HCT116 (cell line): ENCODE measurements around the gene DIS3L2. TPM values are rescaled to one million over a fixed set of nuclear protein-coding genes. Genes with fewer than 3 reads are reported as not detected.
"Not testable (repeated sequence)": the region's sequence is repeated elsewhere in the genome, so short reads cannot be mapped to it uniquely, and the experiment has no call there.

Source experiments
- ATAC-seq: fragments of 200-7000 bp; cut with Tn5 transposase; 2 replicates; pipeline ENCODE4 v1.9.1; 2020; ENCODE audit warnings: mild to moderate bottlenecking, moderate library complexity
- BruUV-seq: library from RNA; stranded (reverse); fragments of 400-500 nt; replicated peaks from 2 replicates; lab custom pipeline; 2021; lab: Mats Ljungman, UMichigan
- CTCF ChIA-PET: fragments of 300-600 bp; sonication (Branson Sonifier 250); formaldehyde crosslinking; loops from one replicate; lab custom pipeline; 2021; ENCODE audit warnings: antibody characterized with exemption; lab: Charles Lee
- POLR2A ChIA-PET: fragments of 300-600, 350-600 bp; sonication (Branson Sonifier 250); formaldehyde crosslinking; loops from one replicate; lab custom pipeline; 2021; ENCODE audit warnings: antibody characterized with exemption; lab: Charles Lee
- RAD21 ChIA-PET, 2 experiments: fragments of 300-600 bp; sonication (Branson Sonifier 250); formaldehyde crosslinking; loops; one replicate each; lab custom pipeline; 2023; ENCODE audit warnings: low total read pairs in 2 of 2; ENCODE audit not compliant: uncharacterized antibody in 2 of 2, unreplicated experiment in 2 of 2, low non-redundant PET in 1 of 2; lab: Charles Lee
- DNase-seq: peaks from one replicate; pipeline ENCODE4 v3.0.0-alpha.2; 2010; ENCODE audit warnings: low read depth, low spot score
- H2AFZ ChIP-seq: fragments of 200-600 bp; shearing (Covaris generic), sonication (generic); 2 replicates; pipeline ENCODE4 v1.6.1; 2017; ENCODE audit warnings: low read depth, mixed run types, mixed read lengths, antibody characterized with exemption, low read length; ENCODE audit not compliant: poor library complexity, severe bottlenecking
- H3K27ac ChIP-seq: 2 replicates; pipeline ENCODE4 v1.5.1; 2012; ENCODE audit warnings: low read depth, low read length
- H3K27me3 ChIP-seq: fragments of 200-600 bp; sonication (generic); 2 replicates; pipeline ENCODE4 v1.6.1; 2016; ENCODE audit warnings: mixed run types, low read length, mixed read lengths; ENCODE audit not compliant: insufficient read depth
- H3K36me3 ChIP-seq, 2 experiments: fragments of 200-500 bp in 1 of 2; fragments of 200-600 bp in 1 of 2; sonication (Bioruptor generic) in 1 of 2; sonication (generic) in 1 of 2; 2 replicates each; pipeline versions ENCODE4 v1.5.1 to v1.6.1; 2014 to 2016; ENCODE audit warnings: low read length in 2 of 2, inconsistent platforms in 1 of 2, mixed read lengths in 1 of 2, mixed run types in 1 of 2; ENCODE audit not compliant: insufficient read depth in 2 of 2, control insufficient read depth in 1 of 2
- H3K4me1 ChIP-seq, 2 experiments: fragments of 200-600 bp in 1 of 2; sonication (generic) in 1 of 2; 2 replicates each; pipeline versions ENCODE4 v1.5.1 to v1.6.1; 2012 to 2017; ENCODE audit warnings: low read length in 2 of 2, inconsistent platforms in 1 of 2, mild to moderate bottlenecking in 1 of 2, mixed read lengths in 1 of 2, mixed run types in 1 of 2, moderate library complexity in 1 of 2; ENCODE audit not compliant: insufficient read depth in 2 of 2, control insufficient read depth in 1 of 2
- H3K4me2 ChIP-seq: fragments of 200-600 bp; sonication (generic); 2 replicates; pipeline ENCODE4 v1.6.1; 2017; ENCODE audit warnings: mixed run types, low read length, mixed read lengths
- H3K4me3 ChIP-seq, 2 experiments: fragments of 200-600 bp in 1 of 2; sonication (generic) in 1 of 2; replicated peaks in 1 of 2; 2 replicates each; pipeline ENCODE4 v1.5.1; 2011 to 2016; ENCODE audit warnings: low read length in 2 of 2, control low read depth in 1 of 2, low read depth in 1 of 2, mild to moderate bottlenecking in 1 of 2, mixed read lengths in 1 of 2, mixed run types in 1 of 2
- H3K79me2 ChIP-seq: fragments of 200-600 bp; sonication (generic); 2 replicates; pipeline ENCODE4 v1.6.1; 2017; ENCODE audit warnings: mild to moderate bottlenecking, mixed run types, low read length, moderate library complexity, mixed read lengths; ENCODE audit not compliant: insufficient read depth
- H3K9ac ChIP-seq: fragments of 200-600 bp; sonication (generic); 2 replicates; pipeline ENCODE4 v1.6.1; 2016; ENCODE audit warnings: low read length, mixed read lengths
- H3K9me2 ChIP-seq: fragments of 200-600 bp; sonication (generic), shearing (Covaris generic); 2 replicates; pipeline ENCODE4 v1.6.1; 2017; ENCODE audit warnings: mixed run types, mild to moderate bottlenecking, moderate library complexity; ENCODE audit not compliant: insufficient read depth
- H3K9me3 ChIP-seq, 2 experiments: fragments of 200-500 bp in 1 of 2; fragments of 200-600 bp in 1 of 2; sonication (Bioruptor generic) in 1 of 2; sonication (generic) in 1 of 2; 2 replicates each; pipeline ENCODE4 v1.6.1; 2014 to 2017; ENCODE audit warnings: low read length in 2 of 2, mixed read lengths in 2 of 2, inconsistent platforms in 1 of 2, low read depth in 1 of 2, mild to moderate bottlenecking in 1 of 2, mixed run types in 1 of 2, moderate library complexity in 1 of 2; ENCODE audit not compliant: control insufficient read depth in 1 of 2, insufficient read depth in 1 of 2
- H4K20me1 ChIP-seq: fragments of 200-600 bp; sonication (generic), shearing (Covaris generic); 2 replicates; pipeline ENCODE4 v1.6.1; 2017; ENCODE audit warnings: mixed run types, mild to moderate bottlenecking, moderate library complexity; ENCODE audit not compliant: insufficient read depth
- CTCF ChIP-seq, 3 experiments: fragments of 200-600 bp in 1 of 3; sonication (generic) in 1 of 3; IDR thresholded peaks in 2 of 3; conservative IDR thresholded peaks in 1 of 3; 2 replicates each; pipeline ENCODE4 v1.5.1; 2012 to 2017; ENCODE audit warnings: low read depth in 2 of 3, low read length in 2 of 3, antibody characterized with exemption in 1 of 3, borderline replicate concordance in 1 of 3, control low read depth in 1 of 3, mild to moderate bottlenecking in 1 of 3, mixed read lengths in 1 of 3, mixed run types in 1 of 3, moderate library complexity in 1 of 3; ENCODE audit not compliant: insufficient read depth in 1 of 3
- RAD21 ChIP-seq: IDR thresholded peaks from 2 replicates; pipeline ENCODE4 v1.6.1; 2012; ENCODE audit warnings: low read depth, mild to moderate bottlenecking
- ZNF274 ChIP-seq: fragments of 200-500 bp; sonication (Bioruptor generic); IDR thresholded peaks from 2 replicates; pipeline ENCODE4 v1.6.1; 2014; ENCODE audit warnings: mild to moderate bottlenecking, low read depth, low read length, inconsistent platforms
- intact Hi-C: fragments of 100-400 bp; cut with micrococcal nuclease; formaldehyde crosslinking; loops from 2 replicates; pipeline ENCODE4 v1.10.0; 2022
- total RNA-seq: library from RNA; stranded (reverse); gene quantifications from one replicate; pipeline ENCODE4 v1.2.1, GENCODE V29; 2021; ENCODE audit not compliant: unreplicated experiment

DIS3L2 gene
- total RNA-seq, 1 experiment from 2014 or later, result 42.5 TPM

GRCh38 chr2:232335206-232335858 is 373.8 kb downstream of the DIS3L2 start:
- H3K27me3 ChIP-seq, BruUV-seq, H3K9me2 ChIP-seq, H3K79me2 ChIP-seq, H3K9me3 ChIP-seq, H2AFZ ChIP-seq, RAD21 ChIA-PET, H3K36me3 ChIP-seq, H4K20me1 ChIP-seq, H3K27ac ChIP-seq, intact Hi-C loops, H3K4me1 ChIP-seq, H3K9ac ChIP-seq, DNase-seq, H3K4me3 ChIP-seq, H3K4me2 ChIP-seq, POLR2A ChIA-PET: not testable (repeated sequence)
- TF ChIP-seq CTCF (IDR thresholded peaks at IDR 0.05 in 2 of 3, conservative IDR thresholded peaks at IDR 0.05 in 1 of 3; ENCODE audit: borderline replicate concordance in 1 of 3, insufficient read depth in 1 of 3, low read depth in 2 of 3, low read length in 2 of 3), result peak; percentile 27 to 69 (median 66); a peak in 5 of 6 replicates
- TF ChIP-seq RAD21, result 0 out of 2 replicates have a peak, but pooled peaks have one; percentile 31
- CTCF ChIA-PET, result interaction anchor here (1.1 to 1.8 kb wide), 2 partner anchors 30 to 410 kb away, joined by 3 to 4 read pairs; no protein-coding TSS in a partner anchor
- ATAC-seq, result peak; percentile 77

GRCh38 chr2:232335859-232336215 is 374.3 kb downstream of the DIS3L2 start:
- Histone ChIP-seq H3K27me3 (no peaks in the 10 kb centered on the region), H3K36me3 (no peaks in the 10 kb centered on the region), H3K9me3 (no peaks in the 10 kb centered on the region), H3K4me1 (no peaks in the 10 kb centered on the region), H2AFZ (no peak overlapping the region), H3K9ac (no peak overlapping the region), H3K79me2 (no peaks in the 10 kb centered on the region), H3K4me3 (no peak overlapping the region), H3K9me2 (no peaks in the 10 kb centered on the region), H4K20me1 (no peaks in the 10 kb centered on the region), H3K27ac (no peak overlapping the region), H3K4me2 (no peak overlapping the region)
- ATAC-seq, result no peak
- TF ChIP-seq ZNF274, result no peak
- ChIA-PET RAD21 (no interaction called here), CTCF (interaction anchor here (1.1 kb wide), 1 partner anchor 411 kb away, joined by 4 read pairs; no protein-coding TSS in a partner anchor), POLR2A (no interaction called here)
- DNase-seq, result no peak
- BruUV-seq, result no TSS peak
- intact Hi-C loops, result no loop called here
